Glutamatergic neuron (in vitro differentiated cells): Measurements from ENCODE around the gene GFPT2. TPM values are rescaled to one million over a fixed set of nuclear protein-coding genes. Genes with fewer than 3 reads are reported as not detected.

Experiments
- DNase-seq: peaks from one replicate; pipeline ENCODE4 v3.0.0; 2022
- H3K27ac Mint-ChIP-seq: one replicate; pipeline ENCODE4 v1.8.0; 2020; ENCODE audit warnings: mild to moderate bottlenecking, mixed read lengths, inconsistent platforms; ENCODE audit not compliant: unreplicated experiment
- H3K27me3 Mint-ChIP-seq: one replicate; pipeline ENCODE4 v1.8.0; 2020; ENCODE audit warnings: mild to moderate bottlenecking, moderate library complexity, mixed read lengths, inconsistent platforms; ENCODE audit not compliant: unreplicated experiment
- H3K36me3 Mint-ChIP-seq: one replicate; pipeline ENCODE4 v1.8.0; 2020; ENCODE audit warnings: mild to moderate bottlenecking, mixed read lengths, inconsistent platforms; ENCODE audit not compliant: unreplicated experiment
- H3K4me1 Mint-ChIP-seq: one replicate; pipeline ENCODE4 v1.8.0; 2020; ENCODE audit warnings: mild to moderate bottlenecking, low read depth, mixed read lengths, inconsistent platforms; ENCODE audit not compliant: unreplicated experiment
- H3K4me3 Mint-ChIP-seq: one replicate; pipeline ENCODE4 v1.8.0; 2020; ENCODE audit warnings: mild to moderate bottlenecking, mixed read lengths, inconsistent platforms; ENCODE audit not compliant: unreplicated experiment
- H3K9me3 Mint-ChIP-seq: one replicate; pipeline ENCODE4 v1.8.0; 2020; ENCODE audit warnings: mild to moderate bottlenecking, moderate library complexity, mixed read lengths, inconsistent platforms; ENCODE audit not compliant: unreplicated experiment
- total RNA-seq: library from RNA; stranded (reverse); fragmentation: NEBNext Ultra II Directional; extraction: Animal tissue kit (Norgen Biotek cat#: 25700); gene quantifications from one replicate; pipeline ENCODE4 v1.2.1, GENCODE V29; 2021; ENCODE audit not compliant: unreplicated experiment
- TF ChIP-seq, protein P1 (sequence below): fragments of 200-600 bp; sonication (generic); IDR thresholded peaks from one replicate; pipeline ENCODE4 v1.5.0; 2021; ENCODE audit not compliant: partially characterized antibody, unreplicated experiment

The GFPT2 gene
- total RNA-seq, 1 donor from 2014 or later, result 11.6 TPM

DNA sequence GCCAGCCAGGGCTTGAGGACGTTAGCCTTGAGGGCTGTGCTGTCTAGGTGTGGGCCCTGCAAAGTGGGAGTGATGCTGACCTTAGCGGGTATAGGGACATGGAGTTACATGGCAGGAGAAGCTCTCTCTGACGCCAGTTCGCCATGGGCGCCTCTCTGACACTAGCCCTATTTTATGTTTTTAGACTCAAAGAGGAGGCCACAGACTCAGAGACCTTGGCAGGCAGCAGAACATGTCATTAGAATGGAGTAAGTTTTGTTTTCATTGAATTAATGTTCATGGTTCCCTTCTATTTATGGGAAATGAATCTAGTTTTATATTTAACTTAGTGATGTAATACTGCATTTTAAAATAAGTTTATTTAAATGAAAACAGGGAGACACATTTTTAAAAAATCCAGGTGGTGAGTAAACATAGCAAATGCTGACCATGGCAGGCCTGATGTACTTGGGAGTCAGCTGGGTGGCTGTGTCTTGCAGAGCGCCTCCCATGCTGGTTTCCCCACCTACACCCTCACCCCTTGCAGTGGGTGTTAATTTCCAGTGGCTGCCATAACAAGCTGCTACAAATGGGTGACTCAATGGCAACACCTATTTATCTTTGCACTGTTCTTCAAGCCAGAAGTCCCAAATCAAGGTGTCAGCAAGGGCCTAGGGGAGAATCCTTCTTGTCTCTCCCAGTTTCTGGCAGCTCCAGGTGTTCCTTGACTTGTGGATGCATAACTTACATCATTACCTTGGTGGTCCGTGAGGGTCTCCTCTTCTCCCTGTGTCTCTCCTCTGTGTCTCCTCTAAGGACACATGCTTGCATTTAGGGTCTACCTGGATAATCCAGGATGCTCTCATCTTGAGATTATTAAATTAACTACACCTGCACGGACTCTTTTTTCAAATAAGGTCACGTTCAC lies 25.6 kb upstream of the GFPT2 start:
- no peak overlapping the region for H3K4me3 Mint-ChIP-seq
- peaks cover 2% of the 10 kb centered on the region for H3K4me1 Mint-ChIP-seq
- no peak overlapping the region for H3K27ac Mint-ChIP-seq
- H3K36me3 Mint-ChIP-seq, result no peaks in the 10 kb centered on the region
- peaks cover 1% of the 10 kb centered on the region for H3K9me3 Mint-ChIP-seq
- peaks cover 4% of the 10 kb centered on the region for H3K27me3 Mint-ChIP-seq
- TF ChIP-seq, protein P1, sequence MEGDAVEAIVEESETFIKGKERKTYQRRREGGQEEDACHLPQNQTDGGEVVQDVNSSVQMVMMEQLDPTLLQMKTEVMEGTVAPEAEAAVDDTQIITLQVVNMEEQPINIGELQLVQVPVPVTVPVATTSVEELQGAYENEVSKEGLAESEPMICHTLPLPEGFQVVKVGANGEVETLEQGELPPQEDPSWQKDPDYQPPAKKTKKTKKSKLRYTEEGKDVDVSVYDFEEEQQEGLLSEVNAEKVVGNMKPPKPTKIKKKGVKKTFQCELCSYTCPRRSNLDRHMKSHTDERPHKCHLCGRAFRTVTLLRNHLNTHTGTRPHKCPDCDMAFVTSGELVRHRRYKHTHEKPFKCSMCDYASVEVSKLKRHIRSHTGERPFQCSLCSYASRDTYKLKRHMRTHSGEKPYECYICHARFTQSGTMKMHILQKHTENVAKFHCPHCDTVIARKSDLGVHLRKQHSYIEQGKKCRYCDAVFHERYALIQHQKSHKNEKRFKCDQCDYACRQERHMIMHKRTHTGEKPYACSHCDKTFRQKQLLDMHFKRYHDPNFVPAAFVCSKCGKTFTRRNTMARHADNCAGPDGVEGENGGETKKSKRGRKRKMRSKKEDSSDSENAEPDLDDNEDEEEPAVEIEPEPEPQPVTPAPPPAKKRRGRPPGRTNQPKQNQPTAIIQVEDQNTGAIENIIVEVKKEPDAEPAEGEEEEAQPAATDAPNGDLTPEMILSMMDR, result no peak
- no peak for DNase-seq

DNA sequence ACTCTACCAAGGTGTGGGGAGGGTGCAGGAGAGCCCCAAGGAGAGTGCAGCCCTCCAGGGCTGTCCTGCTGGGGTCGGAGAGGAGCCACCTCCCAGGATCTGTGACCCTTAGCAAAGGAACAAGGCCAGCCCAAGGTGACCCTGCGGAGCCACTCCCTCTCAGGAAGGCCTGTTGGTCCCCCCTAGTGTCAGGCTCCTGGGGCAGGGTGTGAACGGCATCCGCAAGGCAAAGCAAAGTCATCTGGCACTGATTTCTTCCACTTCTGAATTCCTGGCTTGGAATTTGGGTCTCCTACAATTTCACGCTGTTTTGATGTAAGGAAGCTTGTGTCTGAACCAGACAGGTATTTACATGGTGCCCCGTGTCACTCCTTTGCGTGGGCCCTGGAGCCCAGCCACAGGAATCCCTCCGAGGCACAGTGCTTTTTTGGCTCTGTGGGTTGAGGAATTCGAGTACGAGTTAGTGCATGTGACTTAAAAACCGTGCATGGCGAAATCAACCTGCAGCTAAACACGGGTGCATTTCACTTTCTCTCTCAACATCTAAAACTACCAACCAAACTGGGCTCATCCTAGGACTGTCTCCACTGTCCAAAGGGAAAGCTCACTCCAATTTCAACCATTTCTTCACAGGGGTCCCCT lies 24.5 kb upstream of the GFPT2 start:
- H3K36me3 Mint-ChIP-seq, result peaks cover 4% of the 10 kb centered on the region
- peaks cover 4% of the 10 kb centered on the region for H3K27me3 Mint-ChIP-seq
- no peak overlapping the region for H3K4me3 Mint-ChIP-seq
- H3K4me1 Mint-ChIP-seq, result peaks cover 2% of the 10 kb centered on the region
- TF ChIP-seq, protein P1, result no peak
- H3K9me3 Mint-ChIP-seq, result peaks cover 1% of the 10 kb centered on the region
- no peak for DNase-seq
- H3K27ac Mint-ChIP-seq, result no peak overlapping the region

DNA sequence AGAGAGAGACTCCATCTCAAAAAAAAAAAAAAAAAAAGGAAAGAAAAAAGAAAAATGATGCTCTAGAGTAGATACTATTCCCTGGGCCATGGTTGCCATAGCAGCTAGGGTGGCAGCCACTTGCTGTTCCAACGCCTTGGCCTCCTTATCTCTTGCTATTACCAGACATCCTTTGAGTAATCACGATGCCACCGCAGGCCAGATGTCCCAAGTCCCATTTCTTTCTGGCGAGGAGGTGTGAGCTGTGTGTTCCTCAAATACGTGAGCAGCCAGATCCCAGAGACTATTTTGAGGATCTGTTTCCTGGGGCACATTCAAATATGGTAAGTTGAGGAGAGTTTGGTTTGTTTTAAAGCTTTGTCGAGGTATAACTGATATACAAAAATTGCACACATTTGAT lies 23.4 kb upstream of the GFPT2 start:
- DNase-seq, result no peak
- Mint-ChIP-seq H3K36me3 (peaks cover 4% of the 10 kb centered on the region), H3K9me3 (peaks cover 1% of the 10 kb centered on the region), H3K4me3 (no peak overlapping the region), H3K27ac (no peak overlapping the region), H3K4me1 (peaks cover 2% of the 10 kb centered on the region), H3K27me3 (peaks cover 4% of the 10 kb centered on the region)
- TF ChIP-seq, protein P1, result no peak

DNA sequence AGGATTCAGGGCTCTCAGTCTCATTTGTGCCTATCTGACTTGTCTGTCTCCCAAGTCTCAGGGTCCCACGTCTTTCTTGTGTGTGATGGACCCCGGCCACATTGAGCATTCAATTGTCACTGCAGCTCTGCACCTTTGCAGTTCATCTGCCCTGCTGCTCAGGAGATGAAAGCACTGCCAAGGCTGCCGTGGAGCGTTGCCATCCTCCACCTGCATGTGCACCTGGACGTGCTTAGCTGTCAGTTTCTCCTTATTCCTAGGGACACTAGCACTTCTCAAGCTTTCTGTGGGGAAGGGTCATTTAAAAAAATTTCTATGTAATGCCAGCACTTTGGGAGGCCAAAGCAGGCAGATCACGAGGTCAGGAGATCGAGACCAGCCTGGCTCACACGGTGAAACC lies 22.8 kb upstream of the GFPT2 start:
- no peak overlapping the region for H3K4me3 Mint-ChIP-seq
- peaks cover 4% of the 10 kb centered on the region for H3K36me3 Mint-ChIP-seq
- H3K9me3 Mint-ChIP-seq, result peaks cover 1% of the 10 kb centered on the region
- peaks cover 3% of the 10 kb centered on the region for H3K27me3 Mint-ChIP-seq
- H3K27ac Mint-ChIP-seq, result no peak overlapping the region
- TF ChIP-seq, protein P1, result no peak
- DNase-seq, result no peak
- peaks cover 1% of the 10 kb centered on the region for H3K4me1 Mint-ChIP-seq

DNA sequence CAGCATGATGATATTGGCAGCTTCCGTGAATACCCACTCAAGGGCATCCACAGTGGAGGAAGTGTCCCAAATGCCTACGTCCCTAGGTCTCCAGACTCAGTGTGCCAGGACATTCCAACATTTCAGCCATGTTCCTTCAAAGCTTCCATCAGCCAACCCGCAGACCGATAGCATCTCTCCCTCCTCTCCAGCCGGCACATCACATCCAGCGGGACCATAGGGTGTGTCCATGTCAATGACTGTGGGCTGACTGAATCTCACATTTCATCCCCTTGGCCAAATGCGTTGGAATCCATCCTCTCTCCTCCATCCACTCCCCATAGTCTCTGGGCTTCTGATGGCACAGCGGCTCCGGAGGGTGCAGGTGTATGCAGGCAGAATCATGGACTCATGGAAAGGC lies 22.2 kb upstream of the GFPT2 start:
- no peak overlapping the region for H3K27ac Mint-ChIP-seq
- H3K9me3 Mint-ChIP-seq, result peaks cover 1% of the 10 kb centered on the region
- DNase-seq, result no peak
- TF ChIP-seq, protein P1, result no peak
- H3K36me3 Mint-ChIP-seq, result peaks cover 4% of the 10 kb centered on the region
- peaks cover 1% of the 10 kb centered on the region for H3K4me1 Mint-ChIP-seq
- H3K27me3 Mint-ChIP-seq, result peaks cover 3% of the 10 kb centered on the region
- H3K4me3 Mint-ChIP-seq, result no peak overlapping the region
